Heart left ventricle (tissue), 13 donors: ENCODE data around the gene TPI1.
A peak's percentile ranks its signal among the peaks of the same experiment; 100 is the strongest.

Source experiments
- CTCF ChIP-seq, 12 donors: fragments of 200-600 bp; sonication (generic) in 4 of 12; IDR thresholded peaks; one replicate each; pipeline versions ENCODE4 v1.5.0 to v1.8.0; 2018 to 2022; ENCODE audit warnings: antibody characterized with exemption in 12 of 12, mild to moderate bottlenecking in 5 of 12
- POLR2A ChIP-seq, 2 donors: fragments of 450-650 bp; IDR thresholded peaks; one replicate each; pipeline ENCODE4 v1.6.1; 2017; ENCODE audit warnings: antibody characterized with exemption in 2 of 2, mild to moderate bottlenecking in 2 of 2, moderate library complexity in 2 of 2
- donor health status: ischemic (EF 13 %, LVEDD 7.1; RV severe dilation, severe dysfunction).
- donor health status: DM: no; HTN: yes; CAD: no.
- donor health status: DM: no; HTN: no; CAD: no.
- donor health status: ischemic (EF 25% LVEDD 6.9; RV normal size, moderate dysfunction).
- donor health status: ischemic (EF 25% LVEDD 5.7; RV mildly dilated, moderate dysfunction).
- donor health status: ischemic (EF 35%, LVEDD 5.7; RV mildly dilated, moderate dysfunction).
- donor health status: nonischemic (EF 11% LVEDD 7.7; RV severe dilation, severe dysfunction).
- donor health status: DM: yes; HTN: yes; CAD: no.
- donor health status: PGD.
- donor health status: ischemic (EF 29% LVEDD 5.4; RV normal size, mild dysfunction).
- donor health status: nonischemic (EF 23%, LVEDD 6.1; RV moderate dilation, normal function).

GRCh38 chr12:6851921-6852650, 15.2 kb upstream of the TPI1 start, which contains the start of gene USP5:
- TF ChIP-seq POLR2A (IDR thresholded peaks at IDR 0.05) (peak in 1 of 2 donors; percentile 45), CTCF (IDR thresholded peaks at IDR 0.05) (peak in 3 of 12 donors; percentile 10 to 32 (median 27))
